ENCODE measurements around the gene NLN. TPM values are rescaled to one million over a fixed set of nuclear protein-coding genes. Genes with fewer than 3 reads are reported as not detected.
A peak's percentile ranks its signal among the peaks of the same experiment; 100 is the strongest.

The NLN gene
- total RNA-seq, 1 donor from 2014 or later: 94.3 TPM

- H3K4me2 ChIP-seq: no peak overlapping the region
- H3K4me1 ChIP-seq: peaks cover 19% of the 10 kb centered on the region
- H3F3A ChIP-seq (ENCODE audit: low read depth): peaks cover 13% of the 10 kb centered on the region
- no peak overlapping the region for H3K4me3 ChIP-seq
- peaks cover 11% of the 10 kb centered on the region for H3K4me1 Mint-ChIP-seq
- no peaks in the 10 kb centered on the region for H4K20me1 ChIP-seq (ENCODE audit: low read depth)
- no peak overlapping the region for H3K27ac Mint-ChIP-seq
- no peaks in the 10 kb centered on the region for H3K79me2 ChIP-seq (ENCODE audit: low read depth)
- no peaks in the 10 kb centered on the region for H3K9me3 ChIP-seq (ENCODE audit: low read depth)
- H3K9ac ChIP-seq: no peak overlapping the region
- no peak overlapping the region for H2AFZ ChIP-seq (replicated peaks)
- no peak overlapping the region for H3K27ac ChIP-seq
- H3K36me3 ChIP-seq: no peaks in the 10 kb centered on the region
- no peaks in the 10 kb centered on the region for H3K27me3 ChIP-seq
- H3K36me3 Mint-ChIP-seq: peaks cover 8% of the 10 kb centered on the region
- DNase-seq (ENCODE audit: low spot score): no peak
- H3K4me3 Mint-ChIP-seq: no peak overlapping the region
- no peaks in the 10 kb centered on the region for H3K9me3 Mint-ChIP-seq
- no peak for TF ChIP-seq CTCF (IDR thresholded peaks at IDR 0.05)
- TF ChIP-seq EZH2 (IDR thresholded peaks at IDR 0.05): no peak
- no peak for TF ChIP-seq EZH2phosphoT487 (IDR thresholded peaks at IDR 0.05)
- no peaks in the 10 kb centered on the region for H3K27me3 Mint-ChIP-seq (ENCODE audit: insufficient read depth, low read depth)
Measured at GRCh38 chr5:65825408-65826328, 103.7 kb downstream of the NLN start.

- no peaks in the 10 kb centered on the region for H3K36me3 ChIP-seq
- peaks cover 21% of the 10 kb centered on the region for H3F3A ChIP-seq (ENCODE audit: low read depth)
- no peaks in the 10 kb centered on the region for H4K20me1 ChIP-seq (ENCODE audit: low read depth)
- H3K36me3 Mint-ChIP-seq: peaks cover 3% of the 10 kb centered on the region
- no peak overlapping the region for H2AFZ ChIP-seq (replicated peaks)
- no peaks in the 10 kb centered on the region for H3K9me3 ChIP-seq (ENCODE audit: low read depth)
- H3K4me1 Mint-ChIP-seq: peaks cover 20% of the 10 kb centered on the region
- no peak for TF ChIP-seq EZH2phosphoT487 (IDR thresholded peaks at IDR 0.05)
- H3K4me3 ChIP-seq: no peak overlapping the region
- no peak overlapping the region for H3K27ac Mint-ChIP-seq
- no peak overlapping the region for H3K9ac ChIP-seq
- no peaks in the 10 kb centered on the region for H3K27me3 Mint-ChIP-seq (ENCODE audit: insufficient read depth, low read depth)
- no peaks in the 10 kb centered on the region for H3K27me3 ChIP-seq
- no peak overlapping the region for H3K4me3 Mint-ChIP-seq
- H3K4me2 ChIP-seq: no peak overlapping the region
- H3K4me1 ChIP-seq: peaks cover 32% of the 10 kb centered on the region
- H3K79me2 ChIP-seq (ENCODE audit: low read depth): no peaks in the 10 kb centered on the region
- H3K27ac ChIP-seq: no peak overlapping the region
- no peak for DNase-seq (ENCODE audit: low spot score)
- H3K9me3 Mint-ChIP-seq: no peaks in the 10 kb centered on the region
Measured at GRCh38 chr5:65828022-65828896, 106.3 kb downstream of the NLN start.

GRCh38 chr5:65830856-65831255 lies 108.9 kb downstream of the NLN start:
- Histone ChIP-seq H3K36me3 (no peaks in the 10 kb centered on the region), H3K4me3 (peak overlapping the region; percentile 2), H3K9ac (no peak overlapping the region), H3K79me2 (ENCODE audit: low read depth) (no peaks in the 10 kb centered on the region), H2AFZ (replicated peaks) (no peak overlapping the region), H3K4me2 (peak overlapping the region; percentile 67), H3F3A (ENCODE audit: low read depth) (peaks cover 21% of the 10 kb centered on the region), H3K27me3 (no peaks in the 10 kb centered on the region), H4K20me1 (ENCODE audit: low read depth) (no peaks in the 10 kb centered on the region), H3K4me1 (peaks cover 38% of the 10 kb centered on the region), H3K27ac (peak overlapping the region; percentile 90), H3K9me3 (ENCODE audit: low read depth) (no peaks in the 10 kb centered on the region)
- no peak overlapping the region for H3K27ac Mint-ChIP-seq
- peaks cover 20% of the 10 kb centered on the region for H3K4me1 Mint-ChIP-seq
- no peak overlapping the region for H3K4me3 Mint-ChIP-seq
- peak; percentile 56 for DNase-seq (ENCODE audit: low spot score)
- no peaks in the 10 kb centered on the region for H3K9me3 Mint-ChIP-seq
- no peaks in the 10 kb centered on the region for H3K27me3 Mint-ChIP-seq (ENCODE audit: insufficient read depth, low read depth)
- peaks cover 3% of the 10 kb centered on the region for H3K36me3 Mint-ChIP-seq
- TF ChIP-seq CTCF (IDR thresholded peaks at IDR 0.05) (no peak), EZH2phosphoT487 (IDR thresholded peaks at IDR 0.05) (no peak), EZH2 (IDR thresholded peaks at IDR 0.05) (no peak)

Measured in neural progenitor cell (in vitro differentiated cells).